PC-9 (cell line): ENCODE data around the gene DLG4.

Experiments
- EZH2 ChIP-seq: fragments of 200-600 bp; sonication (generic); IDR thresholded peaks from 2 replicates; pipeline ENCODE4 v1.8.0; 2017; ENCODE audit warnings: antibody characterized with exemption, low read depth
- TF ChIP-seq, protein P1 (sequence below): fragments of 200-600 bp; sonication (generic); conservative IDR thresholded peaks from 2 replicates; pipeline ENCODE4 v1.6.1; 2017; ENCODE audit warnings: mixed run types, antibody characterized with exemption, mild to moderate bottlenecking, moderate library complexity

GRCh38 chr17:7235693-7236665, 16.3 kb upstream of the DLG4 start:
- TF ChIP-seq, protein P1, sequence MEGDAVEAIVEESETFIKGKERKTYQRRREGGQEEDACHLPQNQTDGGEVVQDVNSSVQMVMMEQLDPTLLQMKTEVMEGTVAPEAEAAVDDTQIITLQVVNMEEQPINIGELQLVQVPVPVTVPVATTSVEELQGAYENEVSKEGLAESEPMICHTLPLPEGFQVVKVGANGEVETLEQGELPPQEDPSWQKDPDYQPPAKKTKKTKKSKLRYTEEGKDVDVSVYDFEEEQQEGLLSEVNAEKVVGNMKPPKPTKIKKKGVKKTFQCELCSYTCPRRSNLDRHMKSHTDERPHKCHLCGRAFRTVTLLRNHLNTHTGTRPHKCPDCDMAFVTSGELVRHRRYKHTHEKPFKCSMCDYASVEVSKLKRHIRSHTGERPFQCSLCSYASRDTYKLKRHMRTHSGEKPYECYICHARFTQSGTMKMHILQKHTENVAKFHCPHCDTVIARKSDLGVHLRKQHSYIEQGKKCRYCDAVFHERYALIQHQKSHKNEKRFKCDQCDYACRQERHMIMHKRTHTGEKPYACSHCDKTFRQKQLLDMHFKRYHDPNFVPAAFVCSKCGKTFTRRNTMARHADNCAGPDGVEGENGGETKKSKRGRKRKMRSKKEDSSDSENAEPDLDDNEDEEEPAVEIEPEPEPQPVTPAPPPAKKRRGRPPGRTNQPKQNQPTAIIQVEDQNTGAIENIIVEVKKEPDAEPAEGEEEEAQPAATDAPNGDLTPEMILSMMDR, result no peak
- no peak for TF ChIP-seq EZH2
